Medulla oblongata (tissue), 1 donor: ENCODE data around the gene SFMBT2.
"Not testable (repeated sequence)": the region's sequence is repeated elsewhere in the genome, so short reads cannot be mapped to it uniquely, and the experiment has no call there.

Experiments used
- DNase-seq: peaks from one replicate; pipeline ENCODE4 v3.0.0-alpha.2; 2015; ENCODE audit errors: extremely low spot score

The SFMBT2 gene

DNA sequence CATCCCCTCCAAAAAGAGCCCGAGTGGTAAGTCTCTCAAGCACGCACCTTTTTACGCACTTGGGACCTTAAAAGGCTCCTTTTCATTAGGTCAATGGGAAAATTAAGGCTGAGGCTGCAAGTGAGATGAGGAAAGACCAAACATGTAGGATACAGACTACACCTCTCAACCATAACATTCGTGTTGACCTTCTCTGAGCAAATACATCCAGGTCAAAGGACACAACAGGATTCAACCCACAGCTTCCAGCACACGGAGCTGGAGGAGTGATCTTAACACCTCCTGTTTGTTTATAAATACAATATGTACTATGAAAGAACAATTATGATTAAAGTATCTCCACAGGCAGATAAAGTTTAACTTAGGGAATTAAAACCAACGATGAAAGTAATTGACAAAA lies 9.7 kb downstream of the SFMBT2 start:
- DNase-seq: no peak

DNA sequence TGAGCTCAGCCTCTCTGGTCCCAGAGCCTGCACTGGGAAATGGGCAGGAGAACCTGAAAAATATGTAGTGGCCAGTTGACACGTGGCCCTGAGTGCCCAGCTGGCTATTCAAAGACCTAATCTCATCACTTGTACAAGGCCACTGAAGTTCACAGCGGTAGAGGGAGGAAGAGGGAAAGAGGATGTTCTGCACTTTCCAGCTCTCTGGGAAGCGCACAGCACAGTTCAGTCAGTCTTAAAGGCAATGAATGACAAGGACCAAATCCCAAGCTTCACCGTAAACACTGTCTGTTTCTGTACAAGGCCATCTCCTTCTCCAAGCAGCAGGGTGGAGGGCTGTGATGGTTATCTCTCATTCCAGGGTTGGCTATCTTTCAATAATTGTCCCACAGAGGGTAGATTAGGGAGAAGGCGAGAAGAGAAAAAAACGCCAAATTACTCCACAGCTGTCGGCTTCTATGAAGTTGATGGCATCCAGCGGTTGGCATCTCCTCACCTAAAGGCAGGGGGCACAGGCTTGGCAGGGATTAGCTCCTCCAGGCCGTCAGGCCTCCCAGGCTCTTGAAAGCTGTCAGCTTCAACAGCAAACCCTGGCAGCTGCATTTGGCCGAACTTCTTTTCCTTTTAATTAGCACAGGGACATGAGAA lies 10.6 kb downstream of the SFMBT2 start:
- DNase-seq: no peak

- DNase-seq: no peak
These were observed 11.3 kb downstream of the SFMBT2 start for GRCh38 chr10:7399533-7399932.

- DNase-seq: no peak
These were observed 13.5 kb downstream of the SFMBT2 start for GRCh38 chr10:7397049-7398035.

- DNase-seq: not testable (repeated sequence)
These were observed 18.5 kb downstream of the SFMBT2 start for GRCh38 chr10:7392301-7392700.

GRCh38 chr10:7391748-7392147 lies 19.1 kb downstream of the SFMBT2 start:
- DNase-seq: no peak

GRCh38 chr10:7390689-7391110 lies 20.1 kb downstream of the SFMBT2 start:
- DNase-seq: not testable (repeated sequence)

DNA sequence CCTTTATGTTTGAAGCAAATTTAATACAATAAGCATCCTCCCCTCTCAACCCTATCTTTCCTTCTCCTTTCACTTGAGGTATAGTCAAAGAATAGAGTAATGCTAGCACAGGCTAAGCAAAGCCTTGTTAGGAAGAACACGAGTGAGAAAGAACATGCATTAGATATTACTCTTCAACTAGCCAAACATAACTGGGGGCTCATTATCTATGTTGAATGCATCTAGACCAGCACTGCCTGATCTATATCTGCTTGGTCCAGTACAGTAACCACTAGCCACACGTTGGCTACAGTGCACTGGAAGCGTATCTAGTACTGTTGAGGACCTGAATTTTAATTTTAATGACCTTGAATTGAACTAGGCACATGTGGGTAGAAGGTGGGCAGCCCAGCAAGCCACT lies 21.0 kb downstream of the SFMBT2 start:
- no peak for DNase-seq

DNA sequence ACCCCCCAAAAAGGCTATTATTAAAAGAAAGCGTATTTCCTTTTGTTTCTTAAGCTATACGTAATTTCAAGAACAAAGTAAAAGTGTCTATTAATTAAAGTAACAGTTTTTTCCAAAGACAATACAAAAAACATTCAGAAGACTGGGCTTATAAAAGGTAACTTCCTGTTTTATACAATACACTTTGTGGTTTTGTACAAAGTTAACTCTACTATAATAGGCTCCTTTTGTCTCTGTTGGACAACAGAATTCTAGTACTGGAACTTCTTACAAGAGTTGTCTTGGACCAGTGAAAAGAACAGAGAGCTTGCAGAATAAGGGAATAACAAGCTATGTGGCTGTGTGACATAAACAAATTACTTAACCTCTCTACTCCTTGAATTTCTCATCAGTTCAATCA lies 21.5 kb downstream of the SFMBT2 start:
- DNase-seq: no peak

DNA sequence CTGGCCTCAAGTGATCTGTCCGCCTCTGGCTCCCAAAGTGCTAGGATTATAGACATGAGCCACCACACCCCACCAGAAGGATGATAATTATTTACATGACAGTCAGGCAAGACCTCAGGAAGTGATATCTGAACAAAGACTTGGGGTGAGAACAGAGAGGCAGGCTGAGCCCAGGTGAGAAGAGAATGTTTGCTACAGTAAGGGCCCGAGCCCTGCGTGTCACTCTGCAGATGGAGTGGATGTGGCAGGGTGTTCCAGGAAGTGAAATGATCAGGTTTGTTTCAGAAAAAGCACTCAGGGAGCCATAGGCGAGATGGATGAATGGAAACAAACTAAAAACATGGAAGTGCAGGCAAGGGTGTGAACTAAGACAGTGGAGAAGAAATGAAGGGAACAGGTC lies 22.2 kb downstream of the SFMBT2 start:
- DNase-seq: no peak

- DNase-seq: not testable (repeated sequence)
These were observed 22.7 kb downstream of the SFMBT2 start for GRCh38 chr10:7388149-7388548.

DNA sequence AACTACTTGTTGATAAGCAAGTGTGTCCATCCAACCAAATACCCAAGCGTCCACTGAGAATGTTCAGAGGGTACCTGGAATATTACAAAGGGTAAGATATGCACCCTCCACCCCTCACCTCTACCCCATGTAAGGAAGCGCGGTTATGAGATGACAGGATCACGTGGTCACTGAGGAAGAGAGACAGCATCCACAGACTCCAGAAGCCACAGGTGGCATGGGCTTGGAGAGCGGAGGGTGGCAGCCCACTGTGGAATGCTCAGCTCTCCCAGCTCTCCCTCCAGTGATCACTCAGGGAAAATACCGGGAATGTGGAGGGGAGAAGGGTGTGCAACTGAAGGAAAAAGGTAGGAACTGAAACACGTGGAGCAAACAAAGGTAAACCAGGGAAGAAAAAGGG lies 25.7 kb downstream of the SFMBT2 start:
- no peak for DNase-seq

DNA sequence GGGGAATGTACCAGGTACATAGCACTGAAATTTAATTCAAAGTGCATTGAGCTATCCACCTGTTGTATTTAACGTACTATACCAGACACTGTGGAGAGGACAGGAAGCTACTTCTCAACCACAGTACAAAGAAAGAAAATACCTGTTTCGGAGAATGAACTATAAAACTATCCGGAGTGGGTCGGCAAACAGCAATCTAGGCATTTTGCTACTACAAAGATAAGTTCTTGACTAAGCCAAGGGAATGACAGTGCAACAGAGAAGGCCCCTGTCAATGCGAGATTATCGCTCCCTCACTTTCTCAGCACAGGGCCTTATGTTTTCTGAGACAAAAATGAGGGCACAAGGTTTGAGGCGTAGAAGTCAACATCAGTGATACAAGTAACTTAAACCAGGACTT lies 27.4 kb downstream of the SFMBT2 start:
- DNase-seq: no peak

- no peak for DNase-seq
These were observed 30.1 kb downstream of the SFMBT2 start for GRCh38 chr10:7380704-7381241.

GRCh38 chr10:7378602-7379403 lies 32.0 kb downstream of the SFMBT2 start:
- no peak for DNase-seq

DNA sequence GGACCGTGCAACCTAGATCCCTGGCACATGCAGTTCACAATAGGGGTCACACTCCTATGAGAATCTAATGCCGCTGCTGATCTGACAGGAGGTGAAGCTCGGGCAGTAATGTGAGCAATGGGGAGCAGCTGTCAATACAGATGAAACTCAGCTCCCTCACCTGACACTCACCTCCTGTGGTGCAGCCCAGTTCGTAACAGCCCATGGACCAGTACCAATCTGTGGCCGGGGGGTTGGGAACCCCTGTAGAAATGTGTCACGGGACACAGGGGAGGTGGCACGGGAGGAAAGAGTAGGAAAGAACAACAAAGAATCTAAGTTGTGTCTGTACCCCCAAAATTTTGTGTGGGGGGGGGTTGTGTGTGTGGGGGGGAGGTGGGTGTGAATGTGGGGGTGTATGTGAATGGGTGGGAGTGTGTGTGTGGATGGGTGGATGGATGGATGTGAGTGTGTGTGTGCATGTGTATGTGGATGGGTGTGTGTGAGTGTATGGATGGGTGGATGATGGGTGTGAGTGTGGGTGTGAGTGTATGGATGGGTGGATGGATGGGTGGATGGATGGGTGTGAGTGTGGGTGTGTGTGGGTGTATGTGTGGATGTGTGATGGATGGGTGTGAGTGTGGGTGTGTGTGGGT lies 33.1 kb downstream of the SFMBT2 start:
- no peak for DNase-seq

- DNase-seq: no peak
These were observed 36.0 kb downstream of the SFMBT2 start for GRCh38 chr10:7374795-7375194.

DNA sequence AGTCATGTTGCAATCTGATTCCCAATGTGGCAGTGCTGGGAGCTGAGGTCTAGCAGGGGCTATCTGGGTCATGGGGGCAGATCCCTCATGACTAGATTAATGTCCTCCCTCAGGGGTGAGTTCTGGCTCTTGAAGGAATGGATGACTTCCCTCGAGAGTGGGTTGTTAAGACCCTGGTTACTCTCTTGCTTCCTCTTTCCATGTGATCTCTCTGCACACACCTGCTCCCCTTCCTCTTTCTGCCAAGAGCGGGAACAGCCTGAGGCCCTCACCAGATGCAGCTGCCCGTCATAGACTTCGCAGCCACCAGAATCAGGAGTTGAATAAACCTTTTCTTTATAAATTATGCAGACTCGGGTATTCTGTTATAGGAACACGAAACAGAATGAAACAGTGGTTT lies 37.8 kb downstream of the SFMBT2 start:
- no peak for DNase-seq

- DNase-seq: no peak
These were observed 38.3 kb downstream of the SFMBT2 start for GRCh38 chr10:7372504-7372903.

DNA sequence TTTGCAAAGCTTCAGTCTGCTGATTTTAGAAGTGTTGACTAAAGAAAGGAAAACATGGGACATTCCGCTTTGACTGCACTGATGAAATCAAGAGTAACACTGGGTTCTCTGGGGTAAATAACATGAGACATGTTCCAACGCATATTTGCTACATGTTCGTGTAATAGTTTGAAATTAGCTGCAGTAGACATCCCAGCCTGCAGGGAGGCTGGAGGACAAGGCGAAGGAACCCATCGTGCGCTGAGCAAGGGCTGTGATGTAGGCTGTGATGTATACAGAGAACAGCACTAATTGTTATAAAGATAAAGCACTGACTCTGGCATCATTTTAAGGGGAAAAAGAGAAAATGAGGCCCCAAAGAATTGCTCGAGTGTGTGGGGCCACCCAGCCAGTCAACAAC lies 40.3 kb downstream of the SFMBT2 start:
- DNase-seq: no peak

DNA sequence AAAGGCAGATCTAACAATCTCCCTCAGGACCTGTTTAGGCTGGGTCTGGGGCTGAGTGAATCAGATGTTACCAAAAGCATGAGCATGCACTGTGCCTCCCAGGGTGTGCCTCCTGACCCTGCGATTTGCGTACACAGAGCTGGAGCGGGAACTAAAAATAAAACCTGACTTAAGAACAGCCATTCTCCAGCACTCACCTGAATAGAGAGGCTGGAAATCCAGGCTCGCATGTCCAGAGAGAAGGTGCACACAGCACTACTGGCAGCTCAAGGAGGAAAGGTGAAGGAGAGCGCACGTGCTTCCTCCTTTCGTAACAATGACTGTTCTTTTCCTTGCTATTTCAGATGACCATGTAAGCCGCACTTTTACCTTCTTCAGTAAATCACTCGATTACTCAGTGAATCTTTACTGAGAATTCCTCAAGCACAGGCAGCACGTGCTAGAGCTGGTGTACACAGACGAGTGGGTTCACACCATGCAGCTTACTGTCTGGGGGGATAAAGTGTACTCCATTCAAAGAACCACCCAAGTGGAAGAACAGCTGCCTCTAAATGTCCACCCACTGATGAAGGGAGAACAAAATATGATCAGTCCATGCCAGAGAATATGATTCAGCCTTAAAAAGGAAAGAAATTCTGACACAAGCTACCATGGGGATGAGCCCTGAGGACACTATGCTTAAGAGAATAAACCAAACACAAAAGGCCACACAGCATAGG lies 45.6 kb downstream of the SFMBT2 start:
- DNase-seq: no peak
